CD4-positive, alpha-beta T cell treated with Interferon alpha-2 for 1 hour (primary cell): Measurements from ENCODE around the gene BCL7C.
"Not testable (repeated sequence)": the region's sequence is repeated elsewhere in the genome, so short reads cannot be mapped to it uniquely, and the experiment has no call there.

Experiments
- DNase-seq, 2 donors: peaks; one replicate each; pipeline ENCODE4 v3.0.0-alpha.2; 2020 to 2022

The BCL7C gene

DNA sequence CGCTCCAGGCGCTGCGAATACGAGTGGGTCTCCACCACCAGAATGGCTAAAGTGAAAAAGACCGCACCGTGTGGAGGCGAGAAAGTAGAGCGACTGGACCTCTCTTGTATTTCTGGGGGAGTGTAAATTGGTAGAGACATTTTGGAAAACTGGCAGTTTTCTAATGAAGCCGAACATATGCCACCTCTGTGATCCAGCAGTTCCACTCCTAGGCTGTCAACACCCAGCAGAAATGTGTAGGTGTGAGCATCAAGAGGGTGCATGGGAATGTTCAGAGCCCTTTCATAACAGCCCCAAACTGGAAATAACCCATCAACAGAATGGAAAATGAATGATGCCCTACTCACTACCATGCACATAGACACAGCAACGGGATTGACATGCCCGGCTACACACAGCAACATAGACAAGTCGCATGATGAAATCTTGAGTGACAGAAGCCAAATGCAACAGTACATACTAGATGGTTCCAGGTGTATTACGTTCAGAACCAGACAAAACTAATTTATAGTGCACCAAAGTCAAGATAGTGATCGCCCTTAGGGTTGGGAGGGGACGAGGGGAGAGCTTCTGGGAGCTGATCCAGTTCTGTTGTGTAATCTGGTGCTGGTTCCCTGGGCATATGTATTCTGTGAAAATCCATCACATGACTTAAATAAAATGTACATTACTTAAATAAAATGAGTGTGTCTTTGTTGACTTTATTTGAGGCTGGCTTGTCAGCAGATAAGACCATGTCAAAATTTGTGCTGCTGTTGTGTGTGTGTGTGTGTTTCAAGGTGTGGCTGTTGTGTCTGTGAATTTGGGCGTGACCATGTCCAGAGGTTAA is 877 bp upstream of the BCL7C start:
- DNase-seq: peak in 1 of 2 donors; percentile 20

DNA sequence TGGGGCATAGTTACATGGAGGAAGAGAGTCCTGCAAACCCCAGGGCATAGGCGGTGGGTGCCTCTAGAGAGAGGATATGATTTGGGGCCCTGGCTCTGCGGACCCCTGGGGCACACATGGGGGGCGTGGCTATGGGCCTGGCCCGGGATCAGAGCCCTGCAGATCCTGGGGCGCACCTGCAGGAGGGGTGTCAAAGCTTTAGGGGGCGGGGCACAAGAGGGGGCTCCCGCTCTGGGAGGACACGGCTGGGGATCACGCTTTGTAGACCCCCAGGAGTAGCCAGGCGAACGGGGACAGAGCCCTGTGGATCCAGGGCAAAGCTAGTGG is 497 bp downstream of the BCL7C start:
- DNase-seq: peak in 1 of 2 donors; percentile 24

DNA sequence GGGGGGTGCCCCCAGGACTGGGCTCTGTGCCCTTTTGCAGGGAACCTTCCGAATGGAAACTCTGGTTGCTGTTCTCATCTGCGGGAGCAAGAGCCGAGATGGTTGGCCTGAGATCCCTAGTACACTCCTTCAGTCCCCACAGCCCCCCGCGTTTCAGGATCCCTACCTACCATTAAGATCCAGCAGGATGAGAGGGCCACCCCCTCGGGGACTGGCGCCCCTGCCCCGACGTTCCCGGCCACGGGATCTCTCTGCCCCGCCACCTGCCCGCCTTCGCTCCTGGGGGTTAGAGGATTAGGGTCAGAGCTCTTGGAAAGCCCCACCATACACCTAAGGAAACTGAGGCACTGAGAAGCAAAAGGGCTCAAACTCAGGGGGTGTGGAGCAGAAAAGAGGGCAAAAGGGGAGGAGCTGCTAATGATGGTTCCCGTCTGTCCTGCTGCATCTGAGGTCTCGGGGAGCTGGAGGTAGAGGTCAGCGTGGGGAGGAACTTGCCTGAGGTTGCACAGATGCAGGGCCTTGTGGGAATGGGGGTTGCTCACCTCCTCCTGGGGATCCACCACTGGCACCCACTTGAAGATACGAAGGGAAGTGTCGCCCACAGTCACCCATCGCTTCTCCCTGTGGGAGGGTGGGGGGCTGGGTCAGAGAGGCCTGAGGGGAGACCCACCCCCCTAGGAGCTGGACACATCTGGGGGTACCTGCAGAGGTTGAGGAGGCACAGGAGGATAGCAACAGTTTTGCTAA is 1.0 kb downstream of the BCL7C start:
- no peak for DNase-seq

DNA sequence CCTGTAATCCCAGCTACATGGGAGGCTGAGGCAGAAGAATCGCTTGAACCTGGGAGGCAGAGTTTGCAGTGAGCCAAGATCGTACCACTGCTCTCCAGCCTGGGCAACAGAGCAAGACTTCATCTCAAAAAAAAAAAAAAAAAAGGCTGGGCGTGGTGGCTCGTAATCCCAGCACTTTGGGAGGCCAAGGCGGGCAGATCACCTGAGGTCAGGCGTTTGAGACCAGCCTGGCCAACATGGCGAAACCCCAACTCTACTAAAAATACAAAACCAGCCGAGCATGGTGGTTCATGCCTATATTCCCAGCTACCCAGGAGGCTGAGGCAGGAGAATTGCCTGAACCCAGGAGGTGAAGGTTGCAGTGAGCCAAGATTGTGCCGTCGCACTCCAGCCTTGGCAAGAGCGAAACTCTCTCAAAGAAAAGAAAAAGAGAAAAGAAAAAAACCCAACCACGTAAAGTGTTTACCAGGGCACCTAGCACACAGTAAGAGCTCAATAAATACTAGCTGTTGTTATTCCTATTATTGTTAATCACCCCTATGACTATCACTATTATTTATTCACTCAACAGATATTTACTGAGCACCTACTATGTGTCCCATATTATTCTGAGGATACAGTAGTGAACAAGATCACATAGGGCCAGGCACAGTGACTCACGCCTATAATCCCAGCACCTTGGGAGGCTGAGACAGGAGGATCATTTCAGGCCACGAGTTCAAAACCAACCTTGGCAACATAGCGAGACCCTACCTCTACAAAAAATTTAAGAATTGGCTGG is 2.6 kb downstream of the BCL7C start:
- not testable (repeated sequence) for DNase-seq

- DNase-seq: no peak
These were observed 4.2 kb downstream of the BCL7C start for GRCh38 chr16:30889721-30890120.

DNA sequence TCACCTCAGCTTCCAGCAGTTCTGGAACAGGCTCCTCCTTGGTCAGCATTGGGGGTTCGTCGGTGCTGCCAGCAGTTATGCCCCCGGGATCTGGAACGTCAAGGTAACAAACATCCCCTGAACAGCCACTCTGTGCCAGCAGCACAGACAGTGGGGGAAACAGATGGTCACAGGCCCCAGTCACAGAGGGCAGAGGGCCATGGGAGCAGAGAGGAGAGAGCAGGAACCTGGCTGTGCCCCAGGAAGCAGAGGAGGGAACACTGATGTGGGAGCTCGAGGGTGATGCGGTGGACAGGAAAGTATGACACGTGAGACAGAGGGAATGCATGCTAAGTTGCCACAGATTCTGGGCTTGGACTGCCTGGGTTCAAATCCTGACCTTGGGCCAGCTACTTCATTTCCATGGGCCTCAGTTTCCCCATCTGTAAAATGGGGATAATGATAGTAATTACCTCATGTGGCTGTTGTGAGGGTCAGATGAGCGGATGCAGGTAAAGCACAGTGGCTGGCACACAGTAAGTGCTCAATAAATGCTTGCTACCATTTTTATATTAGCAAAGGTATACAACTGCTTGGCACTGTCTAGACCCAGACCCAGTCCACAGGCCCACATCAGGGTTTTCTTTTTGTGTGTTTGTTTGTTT is 4.9 kb downstream of the BCL7C start:
- no peak for DNase-seq

- DNase-seq: no peak
These were observed 6.0 kb downstream of the BCL7C start for GRCh38 chr16:30887927-30888326.

DNA sequence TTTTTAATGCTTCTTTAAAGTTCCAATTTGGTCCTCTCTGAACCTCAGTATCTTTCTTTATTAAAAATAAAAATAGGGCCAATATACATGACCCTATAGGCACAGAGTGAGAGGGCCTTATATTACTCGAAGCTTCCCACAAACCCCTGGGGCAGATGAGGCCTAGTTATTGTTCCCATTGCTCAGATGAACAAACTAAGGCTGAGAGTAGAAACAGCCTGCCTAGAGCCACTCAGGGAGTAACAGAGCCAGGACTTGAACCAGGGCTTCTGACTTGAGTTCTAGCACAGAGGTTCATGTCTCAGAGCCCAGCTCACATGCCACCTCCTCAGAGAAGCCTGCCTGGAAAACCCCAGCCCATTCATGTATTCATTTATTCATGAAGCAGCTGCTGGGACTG is 7.7 kb downstream of the BCL7C start:
- DNase-seq: no peak

- DNase-seq: no peak
These were observed 8.7 kb downstream of the BCL7C start for GRCh38 chr16:30885196-30885595.

DNA sequence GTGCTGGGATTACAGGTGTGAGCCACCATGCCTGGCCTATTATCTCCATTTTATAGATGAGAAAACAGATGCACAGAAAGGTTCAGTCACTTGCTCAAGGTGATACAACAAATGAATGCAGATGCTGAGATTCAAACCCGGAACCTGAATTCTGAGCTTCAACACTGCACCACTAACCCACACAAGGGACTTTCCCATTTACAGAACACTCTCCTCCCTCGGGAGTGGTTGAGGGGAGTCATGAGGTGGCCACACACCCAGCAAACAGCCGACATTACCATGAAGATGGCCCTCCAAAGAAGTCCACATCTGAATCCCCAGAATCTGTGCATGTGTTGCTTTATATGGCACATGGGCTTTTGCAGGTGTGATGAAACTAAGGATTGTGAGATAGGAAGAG is 9.1 kb downstream of the BCL7C start:
- DNase-seq: no peak

DNA sequence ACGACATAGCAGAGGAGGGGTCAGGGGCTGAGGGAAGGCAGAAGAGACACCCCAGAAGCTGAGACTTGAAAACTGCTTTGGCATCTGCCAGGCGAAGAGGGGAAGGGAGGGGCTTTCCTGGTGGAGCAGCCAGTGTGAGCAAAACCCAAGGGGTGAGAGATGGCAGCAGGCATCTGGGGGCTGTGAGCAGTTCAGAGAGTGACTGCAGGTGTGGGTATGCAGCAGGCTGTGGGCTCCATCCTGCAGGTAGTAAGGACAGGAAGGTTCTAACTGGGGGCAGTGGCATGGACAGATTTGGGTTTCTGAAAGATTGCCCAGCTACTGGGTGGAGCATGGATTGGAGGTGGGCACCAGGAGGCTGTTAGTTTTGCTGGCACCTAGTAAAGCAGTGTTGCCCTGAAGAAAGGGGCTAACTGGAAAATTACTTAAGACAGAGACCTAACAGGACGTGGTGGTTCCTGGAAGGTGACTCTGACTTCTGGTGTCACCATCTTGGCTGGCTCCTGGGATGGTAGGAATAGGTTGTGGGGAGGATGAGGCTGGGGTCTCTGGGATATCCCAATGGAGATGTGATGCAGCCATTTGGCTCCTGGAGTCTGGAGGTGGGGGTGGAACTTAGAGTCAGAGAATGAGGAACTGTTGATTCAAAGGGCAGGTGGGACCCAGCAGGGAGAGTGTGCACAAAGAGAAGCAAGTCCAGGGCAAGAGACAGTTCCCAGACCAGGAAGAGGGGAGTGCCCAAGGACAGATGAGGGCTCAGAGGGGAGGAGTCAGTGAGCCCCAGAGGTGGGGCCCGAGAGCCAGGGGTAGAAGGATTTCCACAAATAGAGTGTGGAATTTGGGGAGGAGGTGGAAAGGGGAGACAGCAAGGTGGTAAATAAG is 11.2 kb downstream of the BCL7C start:
- no peak for DNase-seq

GRCh38 chr16:30876867-30877266 is 17.0 kb downstream of the BCL7C start:
- no peak for DNase-seq

- peak; percentile 12 to 54 for DNase-seq
These were observed 17.7 kb downstream of the BCL7C start for GRCh38 chr16:30875871-30876801.

- peak; percentile 88 to 92 for DNase-seq
These were observed 18.8 kb downstream of the BCL7C start for GRCh38 chr16:30874821-30875717.

DNA sequence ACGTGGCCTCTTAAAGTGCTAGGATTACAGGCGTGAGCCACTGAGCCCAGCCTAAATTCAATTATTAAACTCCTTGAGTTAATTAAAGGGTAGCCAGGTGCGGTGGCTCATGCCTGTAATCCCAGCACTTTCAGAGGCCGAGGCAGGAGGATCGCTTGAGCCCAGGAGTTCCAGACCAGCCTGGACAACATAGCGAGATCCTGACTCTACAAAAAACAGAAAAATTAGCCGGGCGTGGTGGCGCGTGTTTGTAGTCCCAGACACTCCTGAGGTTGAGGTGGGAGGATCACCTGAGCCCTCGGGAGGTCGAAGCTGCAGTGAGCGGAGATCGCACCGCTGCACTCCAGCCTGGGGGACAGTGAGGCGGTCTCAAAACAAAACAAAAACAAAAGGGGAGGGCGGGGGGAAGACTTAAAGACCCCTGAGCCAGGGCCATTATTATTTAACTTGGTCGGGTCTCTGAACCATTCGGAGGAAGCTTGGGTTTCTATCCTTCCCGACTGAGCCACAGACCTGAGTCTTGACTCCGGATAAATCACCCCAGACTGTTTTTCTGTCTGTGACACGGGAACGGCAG is 19.5 kb downstream of the BCL7C start:
- DNase-seq: no peak

DNA sequence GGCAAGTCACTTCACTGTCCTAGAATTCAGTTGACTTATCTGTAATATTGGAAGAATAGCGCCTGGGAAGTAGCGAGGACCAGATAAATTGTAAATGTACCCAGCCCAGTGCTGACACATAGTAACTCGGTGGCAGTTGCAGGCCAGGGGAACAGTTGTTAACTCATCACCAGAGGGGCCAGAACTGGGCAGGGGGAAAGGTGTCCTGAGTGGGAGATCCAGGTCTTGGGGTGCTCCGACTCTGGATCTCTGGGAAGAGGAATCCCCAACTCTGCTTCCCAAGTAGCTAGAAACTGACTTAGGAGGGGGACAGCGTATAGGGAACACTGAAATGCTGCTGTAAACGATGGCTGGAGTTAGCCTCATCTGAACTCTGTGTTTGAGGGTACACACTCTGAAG is 23.0 kb downstream of the BCL7C start:
- DNase-seq: no peak

DNA sequence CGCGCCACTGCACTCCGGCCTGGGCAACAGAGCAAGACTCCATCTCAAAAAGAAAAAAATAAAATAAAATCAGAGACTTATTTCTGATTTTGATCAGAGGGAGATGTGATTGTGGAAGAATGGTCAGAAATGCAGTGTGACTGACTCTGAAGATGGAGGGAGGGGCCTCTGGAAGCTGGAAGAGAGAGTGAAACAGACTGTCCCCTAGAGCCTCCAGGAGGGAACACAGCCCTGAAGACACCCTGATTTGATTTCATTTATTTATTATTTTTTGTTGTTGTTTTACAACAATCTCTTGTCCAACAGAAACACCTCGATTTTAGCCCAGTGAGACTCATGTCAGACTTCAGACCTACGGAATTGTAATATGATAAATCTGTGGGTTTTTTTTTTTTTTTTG is 26.1 kb downstream of the BCL7C start:
- DNase-seq: no peak

- DNase-seq: no peak
These were observed 27.8 kb downstream of the BCL7C start for GRCh38 chr16:30866031-30866430.

DNA sequence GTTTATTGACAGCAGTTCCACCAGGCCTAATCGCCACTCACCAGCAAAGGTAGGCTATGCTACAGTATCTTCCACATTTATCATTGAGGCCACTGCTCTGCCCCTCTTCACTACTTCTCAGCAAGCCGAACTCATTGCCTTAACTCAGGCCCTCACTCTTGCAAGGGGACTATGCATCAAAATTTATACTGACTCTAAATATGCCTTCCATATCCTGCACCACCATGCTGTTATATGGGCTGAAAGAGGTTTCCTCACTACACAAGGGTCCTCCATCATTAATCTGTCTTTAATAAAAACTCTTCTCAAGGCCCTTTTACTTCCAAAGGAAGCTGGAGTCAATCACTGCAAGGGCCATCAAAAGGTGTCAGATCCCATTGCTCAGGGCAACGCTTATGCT is 30.7 kb downstream of the BCL7C start:
- DNase-seq: not testable (repeated sequence)
